ENCODE data around the gene KDM2A. TPM values are rescaled to one million over a fixed set of nuclear protein-coding genes. Genes with fewer than 3 reads are reported as not detected.

The KDM2A gene
- total RNA-seq, result 60.1 and 60.7 TPM in 2 replicates

DNA sequence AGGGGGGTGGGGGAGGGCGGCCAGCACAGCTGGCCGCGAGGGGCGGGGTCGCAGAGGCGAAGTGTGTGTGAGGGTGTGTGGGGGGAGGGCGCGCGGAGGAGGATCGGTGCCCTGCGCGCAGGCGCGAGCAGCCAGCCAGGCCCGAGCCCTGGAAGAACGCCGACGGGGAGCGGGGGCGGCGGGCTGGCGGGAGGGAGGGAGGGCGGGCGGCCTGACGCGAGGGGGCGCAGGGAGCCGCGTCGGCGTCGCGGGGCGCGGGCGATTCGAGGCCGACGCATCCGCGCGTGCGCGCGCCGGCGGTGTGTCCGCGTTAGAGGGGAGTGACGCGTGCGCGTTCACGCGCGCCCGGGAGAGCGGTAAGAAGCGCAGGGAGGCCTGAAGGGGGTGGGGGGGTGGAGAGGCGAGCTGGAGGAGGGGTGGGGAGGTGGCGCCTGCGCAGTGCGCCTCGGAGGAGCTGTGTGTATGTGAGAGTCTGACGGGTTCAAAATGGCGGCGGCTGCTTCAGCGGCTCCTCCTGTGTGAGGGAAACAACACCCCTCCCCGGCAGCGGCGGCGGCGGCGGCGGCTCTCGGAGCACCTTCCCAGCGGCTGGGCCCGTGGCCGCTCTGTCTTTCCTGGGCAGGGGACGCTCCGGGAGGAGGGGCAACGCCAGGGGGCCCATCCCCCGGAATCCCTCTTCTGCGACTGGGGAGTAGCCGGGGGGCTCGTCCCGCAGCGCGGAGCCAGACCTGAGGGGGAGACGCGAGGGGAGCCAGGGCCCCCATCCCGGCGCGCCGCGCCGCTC, at the start of gene KDM2A:
Gene KDM2A (plus strand): TSS at position 463 of the 784 bp plus-strand sequence. CDS start 2,054 bp downstream, outside the sequence.

GRCh38 chr11:67266449-67267187, 147.6 kb downstream of the KDM2A start, which contains the start of gene GRK2:
Gene GRK2, plus strand, starts transcription at chr11:67266473. Its CDS starts 227 bp downstream, at chr11:67266700.

DNA sequence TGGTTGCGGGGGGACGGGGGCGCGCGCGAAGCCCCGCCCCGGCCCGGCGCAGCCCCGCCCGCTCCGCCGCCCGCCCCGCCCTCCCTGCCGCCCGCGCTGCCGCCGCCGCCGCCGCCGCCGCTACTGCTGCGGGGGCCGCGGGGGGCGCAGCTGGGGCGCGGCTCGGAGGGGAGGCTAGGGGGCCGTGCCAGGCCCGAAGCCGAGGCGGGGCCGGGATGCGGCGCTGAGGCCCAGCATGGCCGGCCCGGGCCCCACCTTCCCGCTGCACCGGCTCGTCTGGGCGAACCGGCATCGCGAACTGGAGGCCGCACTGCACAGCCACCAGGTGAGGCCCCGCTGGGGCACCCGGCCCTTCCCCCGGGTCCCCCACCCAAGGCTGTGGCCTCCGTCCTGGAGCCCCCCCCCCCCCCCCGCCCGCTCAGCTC, 170.2 kb downstream of the KDM2A start, which contains the start of gene ANKRD13D:
Gene ANKRD13D (plus strand): TSS at position 78 of the 425 bp plus-strand sequence. CDS start 158 bp downstream, at position 236.

GRCh38 chr11:67303132-67303834, 184.2 kb downstream of the KDM2A start, which contains the start of gene SSH3:
Gene SSH3, plus strand, starts transcription at chr11:67303530. Its CDS starts 96 bp downstream, at chr11:67303626.

Other genes with a start within 250 kb of the KDM2A start
- 17.0 and 27.0 TPM in 2 replicates for gene PC, start 160.9 kb upstream of the KDM2A start, total RNA-seq
- not detected in 2 replicates for gene C11orf86, start 144.0 kb upstream of the KDM2A start, total RNA-seq
- 1.6 and 2.6 TPM in 2 replicates for gene SYT12, start 96.1 kb upstream of the KDM2A start, total RNA-seq
- 9.1 and 10.6 TPM in 2 replicates for gene RHOD, start 62.4 kb upstream of the KDM2A start, total RNA-seq
- 38.8 and 44.9 TPM in 2 replicates for gene GRK2, start 147.2 kb downstream of the KDM2A start, total RNA-seq
- 31.9 and 57.9 TPM in 2 replicates for gene ANKRD13D, start 170.0 kb downstream of the KDM2A start, total RNA-seq
- 13.4 and 16.8 TPM in 2 replicates for gene SSH3, start 184.3 kb downstream of the KDM2A start, total RNA-seq
- 39.9 and 47.6 TPM in 2 replicates for gene POLD4, start 234.3 kb downstream of the KDM2A start, total RNA-seq

Measured in smooth muscle cell of the pulmonary artery (primary cell).